Measurements from ENCODE around the gene NHEJ1. TPM values are rescaled to one million over a fixed set of nuclear protein-coding genes. Genes with fewer than 3 reads are reported as not detected.

NHEJ1 gene
- total and polyA plus RNA-seq, 2 donors (not counting 3 experiments of a cell fraction or from before 2014, with no cell fraction given), result 12.8 to 12.9 TPM

GRCh38 chr2:219087848-219088247 is 72.8 kb downstream of the NHEJ1 start:
- dilution Hi-C loops (cut with MboI; ENCODE audit: extremely low pct_ligation_motif_present, low sequenced_read_pairs), result no loop called here
- no peaks in the 10 kb centered on the region for H4K20me1 ChIP-seq (replicated peaks; ENCODE audit: control insufficient read depth, extremely low read depth, insufficient read depth, low read length)
- ChIA-PET CTCF (interaction anchor here (0.9 to 3.2 kb wide), 4 partner anchors 12 to 58 kb away, joined by 3 to 23 read pairs (median 10); no protein-coding TSS in a partner anchor), POLR2A (no interaction called here)
- no TSS peak for BruUV-seq (replicated peaks)
- no peaks in the 10 kb centered on the region for H3K9me3 ChIP-seq (replicated peaks; ENCODE audit: control insufficient read depth, insufficient read depth, low read length)
- no peak for TF ChIP-seq POLR2AphosphoS5 (IDR thresholded peaks at IDR 0.05; ENCODE audit: insufficient read depth, low read depth, low read length)
- no peak for TF ChIP-seq MYC (IDR thresholded peaks at IDR 0.05; ENCODE audit: low read depth, low read length)
- no peak for TF ChIP-seq GATA2 (IDR thresholded peaks at IDR 0.05; ENCODE audit: insufficient read depth, insufficient read length, low read depth, low read length)
- TF ChIP-seq, protein P1, sequence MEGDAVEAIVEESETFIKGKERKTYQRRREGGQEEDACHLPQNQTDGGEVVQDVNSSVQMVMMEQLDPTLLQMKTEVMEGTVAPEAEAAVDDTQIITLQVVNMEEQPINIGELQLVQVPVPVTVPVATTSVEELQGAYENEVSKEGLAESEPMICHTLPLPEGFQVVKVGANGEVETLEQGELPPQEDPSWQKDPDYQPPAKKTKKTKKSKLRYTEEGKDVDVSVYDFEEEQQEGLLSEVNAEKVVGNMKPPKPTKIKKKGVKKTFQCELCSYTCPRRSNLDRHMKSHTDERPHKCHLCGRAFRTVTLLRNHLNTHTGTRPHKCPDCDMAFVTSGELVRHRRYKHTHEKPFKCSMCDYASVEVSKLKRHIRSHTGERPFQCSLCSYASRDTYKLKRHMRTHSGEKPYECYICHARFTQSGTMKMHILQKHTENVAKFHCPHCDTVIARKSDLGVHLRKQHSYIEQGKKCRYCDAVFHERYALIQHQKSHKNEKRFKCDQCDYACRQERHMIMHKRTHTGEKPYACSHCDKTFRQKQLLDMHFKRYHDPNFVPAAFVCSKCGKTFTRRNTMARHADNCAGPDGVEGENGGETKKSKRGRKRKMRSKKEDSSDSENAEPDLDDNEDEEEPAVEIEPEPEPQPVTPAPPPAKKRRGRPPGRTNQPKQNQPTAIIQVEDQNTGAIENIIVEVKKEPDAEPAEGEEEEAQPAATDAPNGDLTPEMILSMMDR (IDR thresholded peaks at IDR 0.05; ENCODE audit: extremely low read depth in 1 of 2, insufficient read depth in 1 of 2, low read depth in 1 of 2, low read length in 2 of 2), result no peak
- no peak for TF ChIP-seq FOS (IDR thresholded peaks at IDR 0.05; ENCODE audit: borderline replicate concordance, insufficient read depth, low read length)
- TF ChIP-seq EZH2 (IDR thresholded peaks at IDR 0.05; ENCODE audit: borderline replicate concordance, low read depth, low read length, severe bottlenecking), result no peak
- no peak for TF ChIP-seq POLR2A (IDR thresholded peaks at IDR 0.05; ENCODE audit: low read depth, low read length)
- TF ChIP-seq JUN (IDR thresholded peaks at IDR 0.05; ENCODE audit: borderline replicate concordance, insufficient read depth, insufficient read length, low read depth), result no peak
- no peak for TF ChIP-seq MAX (IDR thresholded peaks at IDR 0.05; ENCODE audit: insufficient read depth, insufficient read length)
- FAIRE-seq (no peak), DNase-seq (ENCODE audit: low read depth, low spot score) (no peak)
- H3K36me3 ChIP-seq (ENCODE audit: control insufficient read depth in 2 of 2, extremely low read depth in 1 of 2, insufficient read depth in 2 of 2, low read length in 2 of 2), result no peaks in the 10 kb centered on the region
- no peak overlapping the region for H2AFZ ChIP-seq (ENCODE audit: low read depth, low read length)
- no peak overlapping the region for H3K4me2 ChIP-seq (ENCODE audit: insufficient read depth, low read length)
- no peak overlapping the region for H3K27ac ChIP-seq (ENCODE audit: insufficient read depth, low read depth, low read length)
- no peak overlapping the region for H3K4me3 ChIP-seq (replicated peaks in 1 of 3; ENCODE audit: insufficient read depth in 1 of 3, low read depth in 1 of 3, low read length in 3 of 3)
- H3K9me1 ChIP-seq (replicated peaks; ENCODE audit: control insufficient read depth, extremely low read depth, insufficient read depth, low read length), result no peaks in the 10 kb centered on the region
- intact Hi-C loops (cut with micrococcal nuclease), result no loop called here
- no peaks in the 10 kb centered on the region for H3K4me1 ChIP-seq (ENCODE audit: control insufficient read depth, extremely low read depth, insufficient read depth, low read length)
- H3K9ac ChIP-seq (replicated peaks; ENCODE audit: extremely low read depth, insufficient read depth, low read length), result no peak overlapping the region
- H3K79me2 ChIP-seq (ENCODE audit: control insufficient read depth, insufficient read depth, low read length), result no peaks in the 10 kb centered on the region
- H3K27me3 ChIP-seq (ENCODE audit: control insufficient read depth in 2 of 2, insufficient read depth in 2 of 2, low read length in 2 of 2), result no peaks in the 10 kb centered on the region
